WTC11 (cell line): ENCODE measurements around the gene OBSCN.

Experiments
- CBFB ChIP-seq: sonication (generic); formaldehyde crosslinking; IDR thresholded peaks from 2 replicates; pipeline ENCODE4 v1.8.1; 2022; ENCODE audit warnings: mild to moderate bottlenecking, low read depth, missing genetic modification reagents
- CTCF ChIP-seq: fragments of 200-600 bp; IDR thresholded peaks from 2 replicates; pipeline ENCODE4 v1.8.0; 2022; ENCODE audit warnings: antibody characterized with exemption

DNA sequence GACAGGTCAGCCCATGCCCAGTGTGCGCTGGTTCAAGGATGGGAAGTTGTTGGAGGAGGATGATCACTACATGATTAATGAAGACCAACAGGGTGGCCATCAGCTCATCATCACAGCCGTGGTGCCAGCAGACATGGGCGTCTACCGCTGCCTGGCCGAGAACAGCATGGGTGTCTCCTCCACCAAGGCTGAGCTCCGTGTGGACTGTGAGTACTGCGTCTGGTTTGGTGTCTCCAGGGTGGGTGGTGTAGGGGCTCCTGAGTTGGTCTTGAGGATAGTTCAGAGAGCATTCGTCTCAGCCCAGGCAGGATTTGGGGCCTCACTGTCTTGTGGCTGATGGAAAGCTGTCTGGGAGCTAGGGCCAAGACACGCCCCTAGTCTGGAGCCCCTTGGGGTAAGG is 115.6 kb downstream of the OBSCN start:
- TF ChIP-seq CBFB (no peak), CTCF (no peak)
